GM12874 (cell line): ENCODE results near the gene ASNSD1.

Experiments used
- TF ChIP-seq, protein P1 (sequence below): IDR thresholded peaks from 2 replicates; pipeline ENCODE4 v1.5.1; 2011; ENCODE audit warnings: low read depth, mild to moderate bottlenecking, control low read depth, low read length, moderate library complexity; ENCODE audit not compliant: insufficient read depth

Gene ASNSD1

DNA sequence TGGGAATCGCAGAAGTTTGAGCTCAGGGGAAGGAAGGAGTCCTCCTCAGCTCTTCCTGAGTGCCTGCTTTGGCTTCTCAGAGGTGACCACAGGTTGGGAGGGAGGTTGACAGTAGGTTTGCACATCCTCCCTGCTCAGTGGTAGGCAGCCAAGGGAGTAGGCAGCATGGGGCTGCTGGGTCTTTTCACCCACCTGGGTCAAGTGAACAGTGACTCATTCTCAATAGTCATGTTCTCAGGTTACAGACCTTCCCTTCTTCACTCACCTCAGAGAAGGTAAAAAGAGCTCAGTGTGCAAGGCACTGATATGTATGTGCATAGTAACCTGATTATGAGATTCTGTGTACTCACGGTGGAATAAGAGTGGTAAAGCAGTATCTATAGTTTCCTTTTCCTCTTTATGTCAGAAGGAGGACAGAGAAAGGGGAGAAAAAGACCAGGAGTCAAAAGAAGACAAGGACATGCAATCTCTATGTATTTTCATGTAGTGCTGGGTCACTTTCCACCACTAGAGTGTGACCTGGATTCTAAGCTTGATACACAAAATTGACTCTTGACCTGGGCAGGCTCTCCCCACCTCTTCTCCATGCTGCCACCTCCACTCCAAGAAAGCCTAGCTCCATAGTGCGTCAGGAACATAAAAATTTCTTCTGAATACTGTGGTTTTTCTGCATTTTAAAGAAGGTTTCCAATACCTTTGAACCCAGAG is 36.5 kb upstream of the ASNSD1 start:
- TF ChIP-seq, protein P1, sequence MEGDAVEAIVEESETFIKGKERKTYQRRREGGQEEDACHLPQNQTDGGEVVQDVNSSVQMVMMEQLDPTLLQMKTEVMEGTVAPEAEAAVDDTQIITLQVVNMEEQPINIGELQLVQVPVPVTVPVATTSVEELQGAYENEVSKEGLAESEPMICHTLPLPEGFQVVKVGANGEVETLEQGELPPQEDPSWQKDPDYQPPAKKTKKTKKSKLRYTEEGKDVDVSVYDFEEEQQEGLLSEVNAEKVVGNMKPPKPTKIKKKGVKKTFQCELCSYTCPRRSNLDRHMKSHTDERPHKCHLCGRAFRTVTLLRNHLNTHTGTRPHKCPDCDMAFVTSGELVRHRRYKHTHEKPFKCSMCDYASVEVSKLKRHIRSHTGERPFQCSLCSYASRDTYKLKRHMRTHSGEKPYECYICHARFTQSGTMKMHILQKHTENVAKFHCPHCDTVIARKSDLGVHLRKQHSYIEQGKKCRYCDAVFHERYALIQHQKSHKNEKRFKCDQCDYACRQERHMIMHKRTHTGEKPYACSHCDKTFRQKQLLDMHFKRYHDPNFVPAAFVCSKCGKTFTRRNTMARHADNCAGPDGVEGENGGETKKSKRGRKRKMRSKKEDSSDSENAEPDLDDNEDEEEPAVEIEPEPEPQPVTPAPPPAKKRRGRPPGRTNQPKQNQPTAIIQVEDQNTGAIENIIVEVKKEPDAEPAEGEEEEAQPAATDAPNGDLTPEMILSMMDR, result no peak

DNA sequence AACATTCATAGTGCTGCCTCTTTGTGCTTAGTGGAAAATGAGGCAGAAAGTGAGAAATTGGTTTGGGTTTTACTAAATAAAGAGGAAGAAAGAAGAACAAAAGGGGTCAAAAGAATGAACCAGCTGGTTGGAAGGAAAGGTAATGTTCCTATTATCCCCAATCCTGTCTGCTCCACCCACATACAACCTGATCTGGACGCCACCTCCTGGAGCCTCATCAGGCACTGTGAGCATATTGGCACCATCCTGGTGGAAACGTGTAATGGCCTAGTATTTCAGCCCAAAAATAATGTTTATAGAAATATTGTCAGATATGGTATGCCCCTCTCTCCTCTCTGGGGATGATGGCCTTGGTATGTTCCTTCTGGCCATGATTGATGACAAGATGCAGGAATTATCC is 35.6 kb upstream of the ASNSD1 start:
- TF ChIP-seq, protein P1, result no peak

DNA sequence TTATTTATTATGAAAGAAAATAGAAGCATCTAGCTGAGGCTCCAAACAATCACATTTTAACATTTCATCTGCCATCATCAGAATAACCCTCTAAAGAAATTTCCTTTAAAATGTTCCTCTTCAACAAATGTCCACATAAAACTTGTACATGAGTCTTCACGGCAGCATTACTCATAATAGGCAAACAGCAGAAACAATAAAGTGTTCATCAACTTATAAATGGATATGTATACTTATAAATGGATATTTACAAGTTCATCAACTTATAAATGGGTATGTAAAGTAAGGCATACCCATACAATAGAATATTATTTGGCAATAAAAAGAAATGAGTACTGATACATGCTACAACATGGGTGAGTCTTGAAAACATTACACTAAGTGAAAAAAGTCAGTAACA is 33.5 kb upstream of the ASNSD1 start:
- TF ChIP-seq, protein P1, result no peak

DNA sequence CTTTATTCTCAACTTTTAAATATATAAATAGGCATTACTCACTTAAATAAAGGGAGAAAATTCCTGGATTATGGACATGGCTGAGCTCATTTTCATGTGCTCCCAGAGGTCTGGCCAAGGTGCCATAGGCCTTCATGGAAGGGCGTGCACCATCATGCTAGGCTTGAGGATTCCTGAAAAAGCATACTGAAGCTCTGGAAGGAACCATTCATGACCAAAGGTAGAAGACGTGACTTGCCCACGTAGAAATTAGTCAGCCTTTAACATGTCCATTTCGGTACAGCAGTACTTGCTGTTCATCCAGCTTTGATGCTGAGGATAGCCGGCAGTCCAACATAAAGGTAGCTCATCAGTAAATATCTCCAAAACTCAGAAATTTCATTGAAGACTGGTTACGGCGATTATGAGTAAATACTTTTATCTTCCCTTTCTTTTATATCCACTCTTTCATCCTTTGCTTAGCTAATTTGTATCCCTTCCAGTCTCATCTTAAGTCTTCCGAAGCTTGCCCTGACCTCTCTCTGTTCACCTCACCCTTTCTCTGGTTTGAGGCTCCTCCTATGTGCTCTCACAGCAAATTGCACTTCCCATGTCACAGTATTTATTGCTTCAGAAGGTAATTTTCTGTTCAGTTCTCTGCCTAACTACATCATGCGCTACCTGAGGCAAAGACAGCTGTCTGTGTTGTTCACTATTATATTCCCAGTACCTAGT is 32.3 kb upstream of the ASNSD1 start:
- TF ChIP-seq, protein P1, result no peak

DNA sequence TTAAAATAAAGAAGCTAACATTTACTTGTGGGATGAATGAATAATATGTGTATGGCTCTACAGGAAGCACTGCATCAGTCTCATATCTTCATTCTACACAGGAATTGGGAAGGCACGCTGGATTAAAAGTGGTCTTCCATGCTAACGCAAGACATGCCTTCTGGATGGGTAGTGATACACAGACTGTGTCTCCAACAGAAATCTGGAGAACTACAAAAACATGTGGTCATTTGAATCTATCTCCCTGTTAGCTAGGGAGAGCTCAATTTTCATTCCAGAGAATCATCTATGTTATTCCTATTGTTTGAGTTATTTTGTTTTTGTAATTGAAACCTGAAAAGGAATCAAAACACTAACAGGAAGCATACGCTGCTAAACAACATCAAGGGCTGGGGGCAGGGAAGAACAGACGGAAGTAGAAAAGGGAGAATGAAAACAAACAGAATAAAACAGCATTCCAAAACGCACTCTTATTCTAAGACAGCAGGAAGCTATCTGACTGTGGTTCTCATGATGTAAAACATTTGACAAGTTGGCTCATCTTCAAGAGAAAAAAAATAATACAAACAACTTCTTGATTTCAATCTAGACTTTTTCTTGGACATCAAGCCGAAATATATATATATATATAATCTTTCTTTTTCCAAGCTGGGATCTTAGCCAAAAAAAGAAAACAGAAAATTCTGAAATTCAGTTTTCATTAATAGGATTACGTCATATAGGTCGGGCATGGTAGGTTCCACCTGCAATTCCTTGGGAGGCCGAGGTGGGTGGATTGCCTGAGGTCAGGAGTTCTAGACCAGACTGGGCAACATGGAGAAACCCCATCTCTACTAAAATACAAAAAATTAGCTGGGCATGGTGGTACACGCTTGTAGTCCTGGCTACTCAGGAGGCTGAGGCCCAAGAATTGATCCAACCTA is 31.5 kb upstream of the ASNSD1 start:
- TF ChIP-seq, protein P1, result no peak

DNA sequence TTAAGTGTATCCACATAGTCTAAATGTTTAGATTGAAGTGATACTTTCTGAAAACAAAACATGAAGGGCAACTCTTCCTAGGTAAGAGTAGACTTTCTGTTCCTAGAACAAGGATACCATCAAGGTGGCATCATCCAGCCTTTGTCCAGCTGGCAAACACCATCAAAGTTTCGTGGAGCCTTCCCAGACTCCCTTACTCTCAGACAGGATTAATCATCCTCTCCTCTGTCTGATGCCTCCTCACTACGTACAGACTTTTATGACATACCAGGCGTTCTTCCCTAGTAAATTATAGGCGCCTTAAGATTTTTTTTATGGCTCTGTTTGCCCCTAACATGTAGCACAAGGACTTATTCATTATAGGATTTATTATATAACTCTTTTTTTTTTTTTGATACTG is 29.4 kb upstream of the ASNSD1 start:
- TF ChIP-seq, protein P1, result no peak

DNA sequence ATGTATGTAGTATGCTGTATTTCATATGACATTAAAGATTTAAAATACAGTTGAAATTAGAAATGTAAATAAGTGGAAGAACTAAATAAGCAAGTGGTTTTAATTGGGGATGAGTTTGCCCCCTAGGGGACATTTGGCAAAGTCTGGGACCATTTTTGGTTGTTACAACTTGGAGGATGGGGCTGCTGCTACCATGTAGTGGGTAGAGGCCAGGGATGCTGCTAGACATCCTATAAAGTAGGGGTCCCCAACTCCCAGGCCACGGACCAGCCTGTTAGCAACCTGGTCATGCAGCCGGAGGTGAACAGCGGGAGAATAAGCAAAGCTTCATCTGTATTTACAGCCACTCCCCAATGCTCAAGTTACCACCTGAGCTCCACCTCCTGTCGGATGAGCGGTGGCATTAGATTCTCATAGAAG is 27.9 kb upstream of the ASNSD1 start:
- TF ChIP-seq, protein P1, result peak; percentile 36; the same call in 1 of the 2 replicates
